Neural progenitor cell (in vitro differentiated cells): ENCODE measurements around the gene F5. TPM values are rescaled to one million over a fixed set of nuclear protein-coding genes. Genes with fewer than 3 reads are reported as not detected.

Experiments
- DNase-seq: peaks from one replicate; pipeline ENCODE4 v3.0.0-alpha.2; 2016; ENCODE audit warnings: low spot score
- H2AFZ ChIP-seq: fragments of 200-600 bp; sonication (generic); replicated peaks from 2 replicates; pipeline ENCODE4 v1.6.1; 2016; ENCODE audit warnings: antibody characterized with exemption
- H3F3A ChIP-seq: fragments of 200-600 bp; sonication (generic); 2 replicates; pipeline ENCODE4 v1.6.1; 2016; ENCODE audit warnings: antibody characterized with exemption, low read depth
- H3K27ac ChIP-seq: fragments of 200-600 bp; sonication (generic); 2 replicates; pipeline ENCODE4 v1.5.1; 2016; ENCODE audit warnings: mild to moderate bottlenecking
- H3K27me3 ChIP-seq: fragments of 200-600 bp; sonication (generic); 2 replicates; pipeline ENCODE4 v1.6.1; 2016; ENCODE audit warnings: mild to moderate bottlenecking, moderate library complexity
- H3K36me3 ChIP-seq: fragments of 200-600 bp; sonication (generic); 2 replicates; pipeline ENCODE4 v1.5.1; 2016
- H3K4me1 ChIP-seq: fragments of 200-600 bp; sonication (generic); 2 replicates; pipeline ENCODE4 v1.6.1; 2016; ENCODE audit warnings: mixed run types
- H3K4me2 ChIP-seq: fragments of 200-600 bp; sonication (generic); 2 replicates; pipeline ENCODE4 v1.6.1; 2016
- H3K4me3 ChIP-seq: fragments of 200-600 bp; sonication (generic); 2 replicates; pipeline ENCODE4 v1.5.1; 2016
- H3K79me2 ChIP-seq: fragments of 200-600 bp; sonication (generic); 2 replicates; pipeline ENCODE4 v1.6.1; 2016; ENCODE audit warnings: low read depth
- H3K9ac ChIP-seq: fragments of 200-600 bp; sonication (generic); 2 replicates; pipeline ENCODE4 v1.6.1; 2016
- H3K9me3 ChIP-seq: fragments of 200-600 bp; sonication (generic); 2 replicates; pipeline ENCODE4 v1.5.1; 2016; ENCODE audit warnings: low read depth
- H4K20me1 ChIP-seq: fragments of 200-600 bp; sonication (generic); 2 replicates; pipeline ENCODE4 v1.6.1; 2016; ENCODE audit warnings: low read depth
- H3K27ac Mint-ChIP-seq: 3 replicates; pipeline ENCODE4 v1.8.0; 2021; ENCODE audit warnings: mixed read lengths
- H3K27me3 Mint-ChIP-seq: 2 replicates; pipeline ENCODE4 v1.8.0; 2022; ENCODE audit warnings: low read depth, mild to moderate bottlenecking, inconsistent platforms, moderate library complexity, mixed read lengths; ENCODE audit not compliant: insufficient read depth
- H3K36me3 Mint-ChIP-seq: 3 replicates; pipeline ENCODE4 v1.8.0; 2021; ENCODE audit warnings: mixed read lengths
- H3K4me1 Mint-ChIP-seq: 3 replicates; pipeline ENCODE4 v1.8.0; 2021; ENCODE audit warnings: mixed read lengths
- H3K4me3 Mint-ChIP-seq: 3 replicates; pipeline ENCODE4 v1.8.0; 2021; ENCODE audit warnings: mild to moderate bottlenecking, moderate library complexity, mixed read lengths
- H3K9me3 Mint-ChIP-seq: 3 replicates; pipeline ENCODE4 v1.8.0; 2020; ENCODE audit warnings: mixed read lengths
- EZH2 ChIP-seq: fragments of 200-600 bp; sonication (generic); IDR thresholded peaks from 2 replicates; pipeline ENCODE4 v1.6.1; 2017; ENCODE audit warnings: antibody characterized with exemption, mild to moderate bottlenecking, moderate library complexity
- EZH2phosphoT487 ChIP-seq: fragments of 200-600 bp; sonication (generic); IDR thresholded peaks from 2 replicates; pipeline ENCODE4 v1.6.1; 2017; ENCODE audit warnings: antibody characterized with exemption
- total RNA-seq: library from RNA; depleted of rRNA; stranded (reverse); fragments of >200 nt; gene quantifications from 2 replicates; pipeline ENCODE4 v1.2.3, GENCODE V29; 2015; ENCODE audit warnings: low replicate concordance
- TF ChIP-seq, protein P1 (sequence below): fragments of 200-600 bp; sonication (generic); IDR thresholded peaks from 2 replicates; pipeline ENCODE4 v1.5.1; 2017; ENCODE audit warnings: antibody characterized with exemption, mild to moderate bottlenecking

F5 gene
- total RNA-seq, 1 donor from 2014 or later, result not detected

DNA sequence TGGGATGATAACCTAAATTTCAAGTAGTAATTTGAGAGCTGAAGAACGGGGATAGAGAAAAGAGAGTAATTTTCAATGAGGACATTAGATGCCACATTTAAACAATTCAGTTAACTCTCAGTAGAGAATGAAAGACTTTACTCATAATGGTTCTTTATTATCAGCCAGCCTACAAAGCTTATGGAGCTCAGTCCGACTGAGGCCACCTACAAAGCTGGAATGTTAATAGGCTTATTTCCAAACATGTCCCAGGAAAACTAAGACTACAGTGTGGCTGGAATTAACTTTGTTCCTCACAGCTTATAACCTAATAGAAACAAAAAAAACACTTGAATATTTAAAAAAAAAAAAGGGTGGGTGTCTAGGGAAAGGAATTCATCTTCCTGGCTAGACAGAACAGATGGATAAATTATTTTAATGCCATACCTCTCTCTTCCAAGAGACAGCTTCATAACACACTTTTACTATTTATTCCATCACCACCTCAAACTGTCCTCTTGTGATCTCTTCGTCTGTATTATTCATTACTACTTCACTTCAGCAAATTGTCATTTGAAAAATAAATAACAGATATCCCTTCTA lies 110.4 kb downstream of the F5 start:
- no peaks in the 10 kb centered on the region for H3K27me3 ChIP-seq
- Mint-ChIP-seq H3K27me3 (no peaks in the 10 kb centered on the region), H3K36me3 (peaks cover 16% of the 10 kb centered on the region), H3K27ac (no peak overlapping the region), H3K4me1 (peaks cover 19% of the 10 kb centered on the region), H3K9me3 (no peaks in the 10 kb centered on the region), H3K4me3 (peak overlapping the region; percentile 6)
- TF ChIP-seq EZH2, result no peak
- peak; percentile 63 for TF ChIP-seq EZH2phosphoT487
- H3K36me3 ChIP-seq, result no peaks in the 10 kb centered on the region
- peaks cover 4% of the 10 kb centered on the region for H4K20me1 ChIP-seq
- H3F3A ChIP-seq, result peaks cover 24% of the 10 kb centered on the region
- no peak overlapping the region for H3K9ac ChIP-seq
- peak; percentile 82 for DNase-seq
- H3K27ac ChIP-seq, result peak overlapping the region; percentile 80
- H3K4me3 ChIP-seq, result peak overlapping the region; percentile 27
- peaks cover 48% of the 10 kb centered on the region for H3K4me1 ChIP-seq
- H3K4me2 ChIP-seq, result peak overlapping the region; percentile 69
- H3K79me2 ChIP-seq, result peaks cover 55% of the 10 kb centered on the region
- no peaks in the 10 kb centered on the region for H3K9me3 ChIP-seq
- H2AFZ ChIP-seq, result no peak overlapping the region

DNA sequence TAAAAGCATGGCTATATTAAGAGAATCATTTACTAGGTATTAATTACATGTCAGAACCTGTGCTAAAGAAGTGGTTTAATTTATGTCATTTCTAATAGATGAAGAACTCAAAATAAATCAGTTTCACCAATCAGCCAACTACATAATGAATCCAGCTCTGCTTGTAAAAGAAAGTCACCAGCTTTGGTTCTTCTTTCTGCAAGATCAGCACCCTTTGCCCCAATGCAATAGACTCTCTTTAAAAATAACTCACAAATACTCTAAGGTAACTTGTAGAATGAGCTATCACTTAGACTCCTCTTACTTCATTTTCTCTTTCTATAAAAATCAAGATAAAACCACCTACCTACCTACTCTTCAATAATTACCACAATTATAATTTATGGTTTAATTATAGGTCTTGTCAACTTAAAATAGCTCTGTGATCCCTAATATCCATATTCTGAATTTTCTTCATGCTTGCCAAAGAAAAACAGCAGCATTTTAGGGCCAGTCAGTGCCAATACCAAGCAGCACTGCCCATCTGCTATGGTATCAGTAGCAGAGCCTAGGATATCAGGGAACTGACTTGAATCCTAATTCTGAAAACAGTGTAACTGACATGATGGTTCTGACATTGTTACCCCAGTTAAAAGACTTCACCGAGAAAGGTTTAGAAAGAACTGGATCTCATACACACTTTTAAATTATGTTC lies 111.8 kb downstream of the F5 start:
- Histone ChIP-seq H3F3A (peaks cover 15% of the 10 kb centered on the region), H3K27me3 (no peaks in the 10 kb centered on the region), H3K9ac (no peak overlapping the region), H3K4me1 (peaks cover 33% of the 10 kb centered on the region), H3K79me2 (peaks cover 40% of the 10 kb centered on the region), H2AFZ (no peak overlapping the region), H3K4me2 (no peak overlapping the region), H3K9me3 (no peaks in the 10 kb centered on the region), H3K4me3 (no peak overlapping the region), H3K36me3 (no peaks in the 10 kb centered on the region), H4K20me1 (peaks cover 4% of the 10 kb centered on the region), H3K27ac (no peak overlapping the region)
- Mint-ChIP-seq H3K4me3 (no peak overlapping the region), H3K27ac (no peak overlapping the region), H3K9me3 (no peaks in the 10 kb centered on the region), H3K4me1 (peaks cover 10% of the 10 kb centered on the region), H3K27me3 (no peaks in the 10 kb centered on the region), H3K36me3 (peaks cover 15% of the 10 kb centered on the region)
- DNase-seq, result no peak
- TF ChIP-seq, protein P1, sequence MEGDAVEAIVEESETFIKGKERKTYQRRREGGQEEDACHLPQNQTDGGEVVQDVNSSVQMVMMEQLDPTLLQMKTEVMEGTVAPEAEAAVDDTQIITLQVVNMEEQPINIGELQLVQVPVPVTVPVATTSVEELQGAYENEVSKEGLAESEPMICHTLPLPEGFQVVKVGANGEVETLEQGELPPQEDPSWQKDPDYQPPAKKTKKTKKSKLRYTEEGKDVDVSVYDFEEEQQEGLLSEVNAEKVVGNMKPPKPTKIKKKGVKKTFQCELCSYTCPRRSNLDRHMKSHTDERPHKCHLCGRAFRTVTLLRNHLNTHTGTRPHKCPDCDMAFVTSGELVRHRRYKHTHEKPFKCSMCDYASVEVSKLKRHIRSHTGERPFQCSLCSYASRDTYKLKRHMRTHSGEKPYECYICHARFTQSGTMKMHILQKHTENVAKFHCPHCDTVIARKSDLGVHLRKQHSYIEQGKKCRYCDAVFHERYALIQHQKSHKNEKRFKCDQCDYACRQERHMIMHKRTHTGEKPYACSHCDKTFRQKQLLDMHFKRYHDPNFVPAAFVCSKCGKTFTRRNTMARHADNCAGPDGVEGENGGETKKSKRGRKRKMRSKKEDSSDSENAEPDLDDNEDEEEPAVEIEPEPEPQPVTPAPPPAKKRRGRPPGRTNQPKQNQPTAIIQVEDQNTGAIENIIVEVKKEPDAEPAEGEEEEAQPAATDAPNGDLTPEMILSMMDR, result no peak
- TF ChIP-seq EZH2phosphoT487, result no peak
- no peak for TF ChIP-seq EZH2

DNA sequence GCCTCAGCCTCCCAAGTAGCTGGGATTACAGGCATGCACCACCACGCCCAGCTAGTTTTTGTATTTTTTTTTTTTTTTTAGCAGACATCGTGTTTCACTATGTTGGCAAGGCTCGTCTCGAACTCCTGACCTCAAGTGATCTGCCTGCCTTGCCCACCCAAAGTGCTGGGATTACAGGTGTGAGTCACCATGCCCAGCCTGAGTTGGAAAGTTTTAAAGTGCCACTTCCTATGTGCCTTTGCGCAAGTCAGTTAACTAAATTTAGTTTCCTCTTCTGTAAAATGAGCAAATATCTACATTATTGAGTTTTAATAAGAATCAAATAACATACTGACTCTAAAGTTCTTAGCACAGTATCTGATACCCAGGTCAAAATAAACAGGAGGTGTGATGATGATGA lies 112.9 kb downstream of the F5 start:
- H2AFZ ChIP-seq, result no peak overlapping the region
- H3K9me3 Mint-ChIP-seq, result no peaks in the 10 kb centered on the region
- TF ChIP-seq, protein P1, result no peak
- TF ChIP-seq EZH2, result no peak
- TF ChIP-seq EZH2phosphoT487, result no peak
- no peak overlapping the region for H3K4me3 Mint-ChIP-seq
- H3K36me3 Mint-ChIP-seq, result peaks cover 15% of the 10 kb centered on the region
- no peak overlapping the region for H3K27ac ChIP-seq
- H3K9ac ChIP-seq, result no peak overlapping the region
- H3K9me3 ChIP-seq, result no peaks in the 10 kb centered on the region
- H3K4me1 ChIP-seq, result peaks cover 22% of the 10 kb centered on the region
- H3K4me1 Mint-ChIP-seq, result peaks cover 8% of the 10 kb centered on the region
- H4K20me1 ChIP-seq, result peaks cover 4% of the 10 kb centered on the region
- H3F3A ChIP-seq, result peaks cover 6% of the 10 kb centered on the region
- H3K4me2 ChIP-seq, result no peak overlapping the region
- H3K27me3 Mint-ChIP-seq, result no peaks in the 10 kb centered on the region
- H3K79me2 ChIP-seq, result peaks cover 29% of the 10 kb centered on the region
- H3K4me3 ChIP-seq, result no peak overlapping the region
- no peaks in the 10 kb centered on the region for H3K36me3 ChIP-seq
- DNase-seq, result no peak
- no peak overlapping the region for H3K27ac Mint-ChIP-seq
- H3K27me3 ChIP-seq, result no peaks in the 10 kb centered on the region

DNA sequence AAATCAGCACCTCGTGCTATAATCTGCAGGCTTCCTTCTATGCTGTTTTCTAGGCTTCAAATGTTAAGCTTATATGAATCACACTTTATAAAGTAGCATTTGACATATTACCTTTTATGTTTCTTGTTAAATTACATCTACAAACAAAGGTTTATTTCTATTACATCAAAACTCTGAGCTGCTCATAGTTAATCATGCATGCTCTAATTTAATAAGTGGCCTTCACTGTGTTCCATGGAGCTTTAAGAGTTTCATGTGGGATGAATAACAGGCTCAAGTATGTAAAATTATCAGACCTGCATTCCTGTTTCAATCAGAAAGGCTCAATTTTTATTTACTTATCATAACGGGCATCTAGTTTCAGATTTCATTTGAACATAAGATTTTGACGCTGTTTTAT lies 113.5 kb downstream of the F5 start:
- no peak overlapping the region for H2AFZ ChIP-seq
- peaks cover 8% of the 10 kb centered on the region for H3K4me1 Mint-ChIP-seq
- H3K4me1 ChIP-seq, result peaks cover 22% of the 10 kb centered on the region
- H3K9ac ChIP-seq, result no peak overlapping the region
- DNase-seq, result no peak
- no peaks in the 10 kb centered on the region for H3K9me3 Mint-ChIP-seq
- no peak overlapping the region for H3K27ac ChIP-seq
- no peak overlapping the region for H3K4me2 ChIP-seq
- no peak overlapping the region for H3K4me3 ChIP-seq
- peaks cover 6% of the 10 kb centered on the region for H3F3A ChIP-seq
- H3K36me3 Mint-ChIP-seq, result peaks cover 13% of the 10 kb centered on the region
- no peaks in the 10 kb centered on the region for H3K27me3 ChIP-seq
- H3K79me2 ChIP-seq, result peaks cover 23% of the 10 kb centered on the region
- H4K20me1 ChIP-seq, result peaks cover 4% of the 10 kb centered on the region
- no peak overlapping the region for H3K4me3 Mint-ChIP-seq
- no peak overlapping the region for H3K27ac Mint-ChIP-seq
- TF ChIP-seq EZH2 (no peak), EZH2phosphoT487 (no peak)
- TF ChIP-seq, protein P1, result no peak
- H3K27me3 Mint-ChIP-seq, result no peaks in the 10 kb centered on the region
- no peaks in the 10 kb centered on the region for H3K36me3 ChIP-seq
- no peaks in the 10 kb centered on the region for H3K9me3 ChIP-seq
